D341Med (cell line): ENCODE results near the gene GJB3.
A peak's percentile ranks its signal among the peaks of the same experiment; 100 is the strongest.
"Not testable (repeated sequence)": the region's sequence is repeated elsewhere in the genome, so short reads cannot be mapped to it uniquely, and the experiment has no call there.

Experiments
- DNase-seq: peaks from one replicate; pipeline ENCODE4 v3.0.0; 2012; ENCODE audit warnings: low spot score

GJB3 gene

GRCh38 chr1:34786521-34787325 is 5.7 kb downstream of the GJB3 start:
- peak; percentile 80 for DNase-seq

GRCh38 chr1:34787461-34788420 is 6.7 kb downstream of the GJB3 start:
- no peak for DNase-seq

- DNase-seq = no peak
These were observed 10.0 kb downstream of the GJB3 start for GRCh38 chr1:34790985-34791384.

- DNase-seq = no peak
These were observed 11.4 kb downstream of the GJB3 start for GRCh38 chr1:34792424-34792823.

DNA sequence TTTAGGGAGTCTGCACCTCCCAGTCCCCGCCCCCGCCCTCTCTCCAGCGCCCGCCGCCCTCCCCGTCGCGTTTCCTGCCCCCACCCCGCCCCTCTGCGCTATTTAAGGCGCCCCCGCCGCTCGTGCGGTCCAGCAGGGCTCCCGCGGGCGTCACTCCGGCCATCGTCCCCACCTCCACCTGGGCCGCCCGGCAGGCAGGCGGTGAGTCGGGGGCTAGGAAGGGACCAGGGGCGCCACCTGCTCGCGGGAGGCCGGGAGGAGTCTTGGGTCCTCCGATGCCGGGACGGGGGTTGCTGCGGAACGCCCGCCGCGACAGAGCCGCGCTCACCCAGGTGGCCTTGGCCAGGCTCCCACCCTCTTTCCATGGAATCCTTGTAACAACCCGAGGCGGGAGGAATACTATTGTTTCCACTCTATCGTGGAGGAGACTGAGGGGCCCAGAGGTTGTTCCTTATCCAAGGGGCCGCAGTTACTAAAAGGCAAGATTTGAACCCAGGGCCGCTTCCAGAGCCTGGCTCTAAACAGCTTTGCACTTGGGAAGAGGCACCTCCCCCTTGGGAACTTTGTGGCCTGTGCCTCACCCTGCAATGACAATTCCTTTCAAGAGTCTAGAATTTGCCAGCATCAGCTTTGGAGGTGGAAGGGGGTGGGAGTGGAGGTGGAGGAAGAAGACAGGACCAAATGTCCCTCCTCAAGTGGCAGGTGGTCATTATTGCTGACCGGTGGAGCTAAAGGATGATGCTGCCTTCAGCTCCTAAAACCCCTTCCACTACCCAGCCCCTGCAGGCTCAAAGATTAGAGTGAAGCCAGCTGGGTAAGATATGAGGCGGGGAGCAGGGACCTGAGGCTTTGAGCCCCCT is 12.1 kb downstream of the GJB3 start, which contains the start of gene GJA4:
Gene GJA4 (plus strand): TSS at position 132 of the 860 bp plus-strand sequence. CDS start 1,215 bp downstream, outside the sequence.
- no peak for DNase-seq

DNA sequence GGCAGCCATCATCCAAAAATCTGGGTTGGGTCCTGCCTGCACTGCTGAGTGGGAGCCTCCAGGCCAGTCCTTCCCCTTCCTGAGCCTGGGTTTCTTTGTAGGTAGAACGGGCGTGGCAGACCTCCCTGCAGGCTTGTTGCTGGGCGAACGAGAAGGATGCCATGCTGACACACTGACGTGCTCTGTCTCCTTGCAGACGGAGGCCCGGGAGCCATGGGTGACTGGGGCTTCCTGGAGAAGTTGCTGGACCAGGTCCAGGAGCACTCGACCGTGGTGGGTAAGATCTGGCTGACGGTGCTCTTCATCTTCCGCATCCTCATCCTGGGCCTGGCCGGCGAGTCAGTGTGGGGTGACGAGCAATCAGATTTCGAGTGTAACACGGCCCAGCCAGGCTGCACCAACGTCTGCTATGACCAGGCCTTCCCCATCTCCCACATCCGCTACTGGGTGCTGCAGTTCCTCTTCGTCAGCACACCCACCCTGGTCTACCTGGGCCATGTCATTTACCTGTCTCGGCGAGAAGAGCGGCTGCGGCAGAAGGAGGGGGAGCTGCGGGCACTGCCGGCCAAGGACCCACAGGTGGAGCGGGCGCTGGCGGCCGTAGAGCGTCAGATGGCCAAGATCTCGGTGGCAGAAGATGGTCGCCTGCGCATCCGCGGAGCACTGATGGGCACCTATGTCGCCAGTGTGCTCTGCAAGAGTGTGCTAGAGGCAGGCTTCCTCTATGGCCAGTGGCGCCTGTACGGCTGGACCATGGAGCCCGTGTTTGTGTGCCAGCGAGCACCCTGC is 13.2 kb downstream of the GJB3 start:
- DNase-seq = no peak

GRCh38 chr1:34794790-34795180 is 13.8 kb downstream of the GJB3 start:
- no peak for DNase-seq

DNA sequence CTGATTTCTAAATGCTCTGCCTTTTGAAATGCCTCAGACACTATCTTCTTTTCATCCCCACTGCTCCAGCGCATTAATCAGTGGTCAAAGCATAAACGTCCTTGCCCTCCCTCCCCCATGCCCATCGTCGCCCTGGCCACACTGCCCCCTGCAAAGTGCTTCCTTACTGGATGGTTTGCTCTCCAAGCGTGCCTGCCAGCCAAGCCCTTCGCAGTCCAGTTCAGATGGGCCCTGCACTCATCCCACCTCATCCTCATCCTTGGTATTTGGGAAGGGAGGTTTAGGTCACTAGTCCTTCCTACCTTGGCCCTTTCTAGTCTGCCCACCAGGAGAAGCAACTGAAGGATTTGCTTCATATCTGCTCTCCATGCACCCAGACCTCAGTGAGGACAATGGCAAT is 14.9 kb downstream of the GJB3 start:
- DNase-seq = no peak

DNA sequence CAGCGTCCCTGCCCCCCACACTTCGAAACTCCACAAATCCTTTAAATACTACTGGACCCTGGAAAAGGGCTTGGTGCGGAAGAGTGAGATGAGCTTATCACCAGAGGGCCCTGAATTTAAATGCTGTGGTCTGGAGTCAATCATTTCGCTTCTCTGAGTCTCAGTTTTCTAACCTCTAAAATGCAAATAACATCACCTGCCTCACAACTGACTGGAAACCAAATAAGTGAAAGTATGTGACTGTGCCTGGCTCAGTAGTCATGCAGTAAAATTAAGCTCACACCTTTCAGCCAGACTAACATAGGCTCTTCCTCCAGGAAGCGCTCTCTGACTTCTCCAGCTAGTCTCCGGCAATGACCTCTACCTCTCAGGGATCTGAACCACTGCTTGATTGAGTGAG is 16.0 kb downstream of the GJB3 start:
- no peak for DNase-seq

DNA sequence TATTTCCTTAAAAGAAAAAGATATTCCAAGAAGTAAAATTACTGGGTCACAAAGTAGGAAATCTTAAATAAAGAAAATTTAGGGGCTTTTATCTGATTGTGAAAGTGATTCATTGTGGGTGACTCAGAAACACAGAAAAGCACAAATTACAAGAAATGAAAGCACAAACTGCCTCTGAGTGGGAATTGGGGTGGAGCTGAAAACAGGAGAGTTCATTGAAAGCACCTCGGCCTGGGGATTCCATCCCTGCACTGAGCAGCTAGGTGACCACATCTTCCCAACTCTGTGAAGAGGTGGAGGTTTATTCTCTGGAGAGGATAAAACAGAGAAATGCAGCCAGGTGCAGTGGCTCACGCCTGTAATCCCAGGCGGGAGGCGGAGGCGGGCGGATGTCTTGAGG is 19.2 kb downstream of the GJB3 start:
- DNase-seq = no peak

DNA sequence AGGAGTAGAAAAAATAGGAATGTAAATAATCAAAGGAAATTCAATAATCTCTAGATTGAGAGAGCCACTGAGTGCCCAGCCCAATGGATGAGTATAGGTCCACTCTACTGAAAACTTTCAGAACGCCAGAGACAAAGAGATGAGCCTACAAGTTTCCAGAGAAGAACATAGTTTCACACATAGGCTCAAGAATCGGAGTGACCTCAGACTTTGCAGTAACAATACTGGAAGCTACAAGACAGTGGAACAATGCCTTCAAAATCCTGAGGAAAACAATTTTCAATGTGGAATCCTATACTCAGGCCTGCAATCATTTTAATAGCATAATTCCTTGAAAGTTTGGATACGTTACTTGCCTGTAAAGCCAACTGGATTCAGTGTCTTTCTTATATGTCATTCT is 22.8 kb downstream of the GJB3 start:
- no peak for DNase-seq

GRCh38 chr1:34806396-34806795 is 25.4 kb downstream of the GJB3 start:
- no peak for DNase-seq

DNA sequence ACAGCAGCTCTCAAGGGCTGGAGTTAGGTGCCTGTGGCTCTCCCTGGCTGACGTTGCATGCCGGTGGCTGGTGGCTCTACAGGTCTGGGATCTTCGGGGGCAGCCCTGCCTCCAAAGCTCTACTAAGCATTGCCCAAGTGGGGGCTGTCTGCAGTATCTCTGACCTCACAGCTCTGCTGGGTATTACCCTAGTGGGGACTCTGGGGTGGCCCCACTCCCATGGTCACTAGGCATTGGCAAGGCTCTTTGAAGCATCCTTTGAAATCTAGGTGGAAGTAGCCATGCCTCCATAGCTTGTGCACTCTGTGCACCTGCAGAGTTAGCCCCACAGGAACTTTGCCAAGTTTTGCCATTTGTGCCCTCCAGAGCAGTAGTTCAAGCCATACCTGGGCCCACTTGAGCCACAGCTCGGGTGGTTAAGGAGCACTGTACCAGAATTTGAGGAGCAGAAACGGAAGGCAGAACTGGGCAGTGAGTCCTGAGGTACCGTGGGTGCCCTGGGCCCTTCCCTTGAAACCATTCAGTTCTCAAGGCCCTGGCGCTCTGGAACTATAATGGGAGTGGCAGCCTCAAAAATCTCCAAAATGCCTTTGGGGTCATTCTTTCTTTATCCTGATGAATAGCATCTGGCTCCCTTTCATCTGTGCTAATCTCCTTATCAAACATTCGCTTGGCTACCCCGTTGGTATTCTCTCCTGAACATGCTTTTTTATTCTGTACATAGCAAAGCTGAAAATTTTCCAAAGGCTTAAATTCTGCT is 27.2 kb downstream of the GJB3 start:
- no peak for DNase-seq

- not testable (repeated sequence) for DNase-seq
These were observed 29.8 kb downstream of the GJB3 start for GRCh38 chr1:34810781-34811180.

- DNase-seq = no peak
These were observed 35.3 kb downstream of the GJB3 start for GRCh38 chr1:34816332-34816731.

GRCh38 chr1:34816778-34817177 is 35.8 kb downstream of the GJB3 start:
- no peak for DNase-seq

DNA sequence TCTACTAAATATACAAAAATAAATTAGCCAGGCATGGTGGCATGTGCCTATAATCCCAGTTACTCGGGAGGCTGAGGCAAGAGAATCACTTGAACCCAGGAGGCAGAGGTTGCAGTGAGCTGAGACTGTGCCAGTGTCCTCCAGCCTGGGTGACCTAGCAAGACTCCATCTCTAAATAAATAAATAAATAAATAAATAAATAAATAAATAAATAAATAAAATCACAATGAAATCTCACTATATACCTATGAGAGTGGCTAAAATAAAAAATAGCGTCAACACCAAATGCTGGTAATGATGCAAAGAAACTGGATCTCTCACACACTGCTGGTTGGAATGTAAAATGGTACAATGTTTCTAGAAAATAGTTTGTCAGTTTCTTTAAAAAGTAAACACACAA is 37.8 kb downstream of the GJB3 start:
- not testable (repeated sequence) for DNase-seq

GRCh38 chr1:34822202-34822601 is 41.2 kb downstream of the GJB3 start:
- no peak for DNase-seq

- no peak for DNase-seq
These were observed 43.9 kb downstream of the GJB3 start for GRCh38 chr1:34824817-34825454.
